IPS-NIHi7 (cell line): ENCODE measurements around the gene INTS2.
"Not testable (repeated sequence)": the region's sequence is repeated elsewhere in the genome, so short reads cannot be mapped to it uniquely, and the experiment has no call there.

Experiments
- DNase-seq: peaks from one replicate; pipeline ENCODE4 v3.0.0; 2012; ENCODE audit warnings: mixed read lengths; ENCODE audit errors: extremely low spot score

The INTS2 gene

DNA sequence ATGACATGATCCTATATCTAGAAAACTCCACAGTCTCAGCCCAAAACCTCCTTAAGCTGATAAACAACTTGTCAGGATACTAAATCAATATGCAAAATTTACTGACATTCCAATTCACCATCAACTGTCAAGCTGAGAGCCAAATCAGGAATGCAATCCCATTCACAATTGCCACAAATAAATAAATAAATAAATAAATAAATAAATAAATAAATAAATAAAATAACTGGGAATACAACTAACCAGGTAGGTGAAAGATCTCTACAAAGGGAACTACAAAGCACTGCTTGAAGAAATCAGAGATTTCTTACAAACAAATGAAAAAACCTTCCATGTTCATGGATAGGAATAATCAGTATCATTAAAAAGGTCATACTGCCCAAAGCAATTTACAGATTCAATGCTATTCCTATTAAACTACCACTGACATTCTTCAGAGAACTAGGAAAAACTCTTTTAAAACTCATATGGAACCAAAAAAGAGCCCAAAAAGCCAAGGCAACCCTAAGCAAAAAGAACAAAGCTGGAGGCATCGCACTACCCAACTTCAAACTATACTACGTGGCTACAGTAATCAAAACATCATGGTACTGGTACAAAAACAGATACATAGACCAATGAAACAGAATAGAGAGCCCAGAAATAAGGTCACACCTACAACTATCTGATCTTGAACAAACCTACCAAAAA lies 102.2 kb downstream of the INTS2 start:
- no peak for DNase-seq

GRCh38 chr17:61822326-61823285 lies 105.2 kb downstream of the INTS2 start:
- DNase-seq, result no peak

GRCh38 chr17:61821655-61822054 lies 106.1 kb downstream of the INTS2 start:
- no peak for DNase-seq

- DNase-seq, result not testable (repeated sequence)
Observed at GRCh38 chr17:61819265-61819664, 108.5 kb downstream of the INTS2 start.

DNA sequence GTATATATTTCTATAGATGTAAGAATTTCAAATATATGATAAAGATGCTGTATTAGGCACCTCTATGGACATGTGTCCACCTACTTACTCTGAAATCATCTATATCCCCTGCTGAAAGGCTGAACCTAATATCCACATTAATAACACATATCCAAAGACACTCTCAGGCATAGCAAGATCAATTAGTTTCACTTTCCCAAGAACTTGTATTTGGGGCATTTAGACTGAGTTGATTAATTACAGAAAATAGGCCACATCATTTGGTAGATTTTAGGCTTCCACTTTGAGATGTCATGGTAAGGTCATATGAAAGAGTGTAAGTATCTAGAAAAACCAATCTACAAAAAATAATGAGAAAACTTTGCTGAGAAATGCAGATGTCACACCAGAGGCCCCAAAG lies 109.6 kb downstream of the INTS2 start:
- no peak for DNase-seq

GRCh38 chr17:61817452-61817851 lies 110.3 kb downstream of the INTS2 start:
- DNase-seq, result no peak

DNA sequence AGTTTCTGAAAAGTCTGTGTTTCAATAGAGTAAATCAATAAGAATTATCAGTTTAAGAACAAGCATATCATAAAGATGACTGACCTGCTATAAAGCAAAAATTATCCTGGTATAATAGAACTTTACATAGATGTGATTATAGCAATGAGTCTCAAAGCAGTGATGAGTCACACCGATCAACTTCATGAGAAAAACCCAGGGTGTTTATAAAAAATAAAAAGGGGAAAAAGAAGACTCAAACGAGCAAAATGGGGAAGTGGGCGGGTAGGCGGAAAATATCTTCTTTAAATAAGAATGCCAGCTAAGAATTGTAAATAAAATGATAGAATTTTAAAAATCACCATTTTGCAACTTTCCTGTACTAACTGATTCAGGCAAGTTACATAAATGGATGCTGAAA lies 111.2 kb downstream of the INTS2 start:
- no peak for DNase-seq

GRCh38 chr17:61815863-61816503 lies 111.8 kb downstream of the INTS2 start:
- no peak for DNase-seq
